Measurements from ENCODE around the gene NTSR1. TPM values are rescaled to one million over a fixed set of nuclear protein-coding genes. Genes with fewer than 3 reads are reported as not detected.

Gene NTSR1
- total and polyA plus RNA-seq, 2 of the 8 experiments (the other 6 are each of a cell fraction or from before 2014, with no cell fraction given): 0.53 to 0.89 TPM

DNA sequence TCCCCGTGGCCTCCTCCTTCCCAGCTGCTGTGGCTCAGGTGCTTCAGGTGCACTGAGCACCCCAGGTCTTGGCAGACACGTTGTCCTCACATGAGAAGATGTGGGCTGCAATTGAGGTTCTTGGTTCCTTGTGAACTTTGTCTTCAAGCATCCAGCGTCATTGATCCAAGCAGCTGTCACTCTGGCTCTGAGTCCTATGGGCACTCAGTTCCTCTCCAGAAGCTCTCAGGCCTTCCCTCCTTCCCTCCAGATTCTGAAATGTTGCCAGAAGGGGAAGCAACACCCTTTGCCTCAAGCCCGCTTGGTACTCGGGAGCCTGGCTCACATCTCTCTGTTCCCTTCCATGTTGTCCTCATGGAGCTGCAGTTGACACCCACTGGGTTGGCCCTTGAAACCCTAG, 79.2 kb downstream of the NTSR1 start (continued):
- TF ChIP-seq, protein P1, sequence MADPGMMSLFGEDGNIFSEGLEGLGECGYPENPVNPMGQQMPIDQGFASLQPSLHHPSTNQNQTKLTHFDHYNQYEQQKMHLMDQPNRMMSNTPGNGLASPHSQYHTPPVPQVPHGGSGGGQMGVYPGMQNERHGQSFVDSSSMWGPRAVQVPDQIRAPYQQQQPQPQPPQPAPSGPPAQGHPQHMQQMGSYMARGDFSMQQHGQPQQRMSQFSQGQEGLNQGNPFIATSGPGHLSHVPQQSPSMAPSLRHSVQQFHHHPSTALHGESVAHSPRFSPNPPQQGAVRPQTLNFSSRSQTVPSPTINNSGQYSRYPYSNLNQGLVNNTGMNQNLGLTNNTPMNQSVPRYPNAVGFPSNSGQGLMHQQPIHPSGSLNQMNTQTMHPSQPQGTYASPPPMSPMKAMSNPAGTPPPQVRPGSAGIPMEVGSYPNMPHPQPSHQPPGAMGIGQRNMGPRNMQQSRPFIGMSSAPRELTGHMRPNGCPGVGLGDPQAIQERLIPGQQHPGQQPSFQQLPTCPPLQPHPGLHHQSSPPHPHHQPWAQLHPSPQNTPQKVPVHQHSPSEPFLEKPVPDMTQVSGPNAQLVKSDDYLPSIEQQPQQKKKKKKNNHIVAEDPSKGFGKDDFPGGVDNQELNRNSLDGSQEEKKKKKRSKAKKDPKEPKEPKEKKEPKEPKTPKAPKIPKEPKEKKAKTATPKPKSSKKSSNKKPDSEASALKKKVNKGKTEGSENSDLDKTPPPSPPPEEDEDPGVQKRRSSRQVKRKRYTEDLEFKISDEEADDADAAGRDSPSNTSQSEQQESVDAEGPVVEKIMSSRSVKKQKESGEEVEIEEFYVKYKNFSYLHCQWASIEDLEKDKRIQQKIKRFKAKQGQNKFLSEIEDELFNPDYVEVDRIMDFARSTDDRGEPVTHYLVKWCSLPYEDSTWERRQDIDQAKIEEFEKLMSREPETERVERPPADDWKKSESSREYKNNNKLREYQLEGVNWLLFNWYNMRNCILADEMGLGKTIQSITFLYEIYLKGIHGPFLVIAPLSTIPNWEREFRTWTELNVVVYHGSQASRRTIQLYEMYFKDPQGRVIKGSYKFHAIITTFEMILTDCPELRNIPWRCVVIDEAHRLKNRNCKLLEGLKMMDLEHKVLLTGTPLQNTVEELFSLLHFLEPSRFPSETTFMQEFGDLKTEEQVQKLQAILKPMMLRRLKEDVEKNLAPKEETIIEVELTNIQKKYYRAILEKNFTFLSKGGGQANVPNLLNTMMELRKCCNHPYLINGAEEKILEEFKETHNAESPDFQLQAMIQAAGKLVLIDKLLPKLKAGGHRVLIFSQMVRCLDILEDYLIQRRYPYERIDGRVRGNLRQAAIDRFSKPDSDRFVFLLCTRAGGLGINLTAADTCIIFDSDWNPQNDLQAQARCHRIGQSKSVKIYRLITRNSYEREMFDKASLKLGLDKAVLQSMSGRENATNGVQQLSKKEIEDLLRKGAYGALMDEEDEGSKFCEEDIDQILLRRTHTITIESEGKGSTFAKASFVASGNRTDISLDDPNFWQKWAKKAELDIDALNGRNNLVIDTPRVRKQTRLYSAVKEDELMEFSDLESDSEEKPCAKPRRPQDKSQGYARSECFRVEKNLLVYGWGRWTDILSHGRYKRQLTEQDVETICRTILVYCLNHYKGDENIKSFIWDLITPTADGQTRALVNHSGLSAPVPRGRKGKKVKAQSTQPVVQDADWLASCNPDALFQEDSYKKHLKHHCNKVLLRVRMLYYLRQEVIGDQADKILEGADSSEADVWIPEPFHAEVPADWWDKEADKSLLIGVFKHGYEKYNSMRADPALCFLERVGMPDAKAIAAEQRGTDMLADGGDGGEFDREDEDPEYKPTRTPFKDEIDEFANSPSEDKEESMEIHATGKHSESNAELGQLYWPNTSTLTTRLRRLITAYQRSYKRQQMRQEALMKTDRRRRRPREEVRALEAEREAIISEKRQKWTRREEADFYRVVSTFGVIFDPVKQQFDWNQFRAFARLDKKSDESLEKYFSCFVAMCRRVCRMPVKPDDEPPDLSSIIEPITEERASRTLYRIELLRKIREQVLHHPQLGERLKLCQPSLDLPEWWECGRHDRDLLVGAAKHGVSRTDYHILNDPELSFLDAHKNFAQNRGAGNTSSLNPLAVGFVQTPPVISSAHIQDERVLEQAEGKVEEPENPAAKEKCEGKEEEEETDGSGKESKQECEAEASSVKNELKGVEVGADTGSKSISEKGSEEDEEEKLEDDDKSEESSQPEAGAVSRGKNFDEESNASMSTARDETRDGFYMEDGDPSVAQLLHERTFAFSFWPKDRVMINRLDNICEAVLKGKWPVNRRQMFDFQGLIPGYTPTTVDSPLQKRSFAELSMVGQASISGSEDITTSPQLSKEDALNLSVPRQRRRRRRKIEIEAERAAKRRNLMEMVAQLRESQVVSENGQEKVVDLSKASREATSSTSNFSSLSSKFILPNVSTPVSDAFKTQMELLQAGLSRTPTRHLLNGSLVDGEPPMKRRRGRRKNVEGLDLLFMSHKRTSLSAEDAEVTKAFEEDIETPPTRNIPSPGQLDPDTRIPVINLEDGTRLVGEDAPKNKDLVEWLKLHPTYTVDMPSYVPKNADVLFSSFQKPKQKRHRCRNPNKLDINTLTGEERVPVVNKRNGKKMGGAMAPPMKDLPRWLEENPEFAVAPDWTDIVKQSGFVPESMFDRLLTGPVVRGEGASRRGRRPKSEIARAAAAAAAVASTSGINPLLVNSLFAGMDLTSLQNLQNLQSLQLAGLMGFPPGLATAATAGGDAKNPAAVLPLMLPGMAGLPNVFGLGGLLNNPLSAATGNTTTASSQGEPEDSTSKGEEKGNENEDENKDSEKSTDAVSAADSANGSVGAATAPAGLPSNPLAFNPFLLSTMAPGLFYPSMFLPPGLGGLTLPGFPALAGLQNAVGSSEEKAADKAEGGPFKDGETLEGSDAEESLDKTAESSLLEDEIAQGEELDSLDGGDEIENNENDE (IDR thresholded peaks at IDR 0.05; ENCODE audit: insufficient replicate concordance, low read length): no peak
- no peak for TF ChIP-seq RXRA (IDR thresholded peaks at IDR 0.05; ENCODE audit: insufficient read depth, low read depth, low read length)
- TF ChIP-seq CHD1 (IDR thresholded peaks at IDR 0.05; ENCODE audit: low read depth, low read length): no peak
- no peak for TF ChIP-seq SP4 (IDR thresholded peaks at IDR 0.05; ENCODE audit: low read length)
